Pons (tissue), 1 donor: ENCODE results near the gene DMRT2.

Experiments used
- DNase-seq: peaks from one replicate; pipeline ENCODE4 v3.0.0-alpha.2; 2016; ENCODE audit warnings: low spot score

Gene DMRT2

DNA sequence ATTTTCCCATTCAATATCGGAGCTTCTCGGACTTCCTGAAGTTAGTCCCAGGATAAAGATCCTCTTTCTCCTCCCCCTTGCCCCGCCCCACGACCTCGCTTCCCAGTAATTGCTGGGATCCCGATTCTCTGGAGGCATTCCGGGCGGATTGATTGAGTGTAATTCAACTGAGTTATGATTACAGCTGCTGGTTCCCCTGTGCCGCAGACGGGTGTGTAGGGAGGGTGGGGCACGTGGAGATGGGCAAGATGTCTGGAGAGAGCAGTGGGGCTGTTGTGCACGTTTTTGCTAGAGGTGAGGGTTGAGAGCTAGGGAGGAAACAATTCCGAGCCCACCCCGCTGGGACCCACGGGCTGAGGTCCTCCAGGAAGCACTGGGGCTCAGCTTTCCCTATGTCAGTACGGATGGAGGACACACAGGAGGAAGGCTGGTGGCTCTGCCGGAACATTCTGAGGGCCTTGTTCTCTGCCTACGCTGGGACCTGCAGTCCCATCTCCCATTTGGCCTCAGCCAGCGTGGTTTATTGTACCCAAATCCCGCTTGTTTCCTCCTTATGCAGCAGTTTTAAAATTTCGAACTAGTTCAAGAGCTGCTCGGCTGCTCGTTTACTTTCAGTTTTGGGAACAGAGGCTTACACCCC lies 2.4 kb upstream of the DMRT2 start:
- DNase-seq, result no peak

- no peak for DNase-seq
Observed at GRCh38 chr9:1048231-1048619, 1.9 kb upstream of the DMRT2 start.

- DNase-seq, result no peak
Observed at GRCh38 chr9:1048811-1049210, 1.3 kb upstream of the DMRT2 start.

DNA sequence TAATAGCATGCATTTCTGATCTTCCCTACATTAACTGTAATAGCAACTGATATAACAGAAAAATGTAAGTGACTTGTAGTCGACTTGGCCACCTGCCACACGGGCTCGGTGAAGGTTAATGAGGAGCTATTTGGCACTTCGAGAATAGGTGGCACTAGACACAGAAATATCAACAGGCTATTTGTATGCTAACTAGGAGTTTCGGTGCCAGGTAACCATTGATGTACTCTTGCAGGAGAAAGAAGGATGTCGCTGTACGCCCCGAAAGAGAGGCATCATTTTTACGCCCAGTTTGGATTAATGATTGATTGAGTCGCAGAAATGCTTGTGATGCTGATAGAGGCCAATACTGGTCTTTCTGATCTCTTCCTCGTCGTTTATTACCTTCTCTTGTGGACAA lies 516 bp upstream of the DMRT2 start:
- DNase-seq, result no peak

- no peak for DNase-seq
Observed at GRCh38 chr9:1051210-1051583, 1.0 kb downstream of the DMRT2 start.

- peak; percentile 63 for DNase-seq
Observed at GRCh38 chr9:1051584-1052275, 1.6 kb downstream of the DMRT2 start.

DNA sequence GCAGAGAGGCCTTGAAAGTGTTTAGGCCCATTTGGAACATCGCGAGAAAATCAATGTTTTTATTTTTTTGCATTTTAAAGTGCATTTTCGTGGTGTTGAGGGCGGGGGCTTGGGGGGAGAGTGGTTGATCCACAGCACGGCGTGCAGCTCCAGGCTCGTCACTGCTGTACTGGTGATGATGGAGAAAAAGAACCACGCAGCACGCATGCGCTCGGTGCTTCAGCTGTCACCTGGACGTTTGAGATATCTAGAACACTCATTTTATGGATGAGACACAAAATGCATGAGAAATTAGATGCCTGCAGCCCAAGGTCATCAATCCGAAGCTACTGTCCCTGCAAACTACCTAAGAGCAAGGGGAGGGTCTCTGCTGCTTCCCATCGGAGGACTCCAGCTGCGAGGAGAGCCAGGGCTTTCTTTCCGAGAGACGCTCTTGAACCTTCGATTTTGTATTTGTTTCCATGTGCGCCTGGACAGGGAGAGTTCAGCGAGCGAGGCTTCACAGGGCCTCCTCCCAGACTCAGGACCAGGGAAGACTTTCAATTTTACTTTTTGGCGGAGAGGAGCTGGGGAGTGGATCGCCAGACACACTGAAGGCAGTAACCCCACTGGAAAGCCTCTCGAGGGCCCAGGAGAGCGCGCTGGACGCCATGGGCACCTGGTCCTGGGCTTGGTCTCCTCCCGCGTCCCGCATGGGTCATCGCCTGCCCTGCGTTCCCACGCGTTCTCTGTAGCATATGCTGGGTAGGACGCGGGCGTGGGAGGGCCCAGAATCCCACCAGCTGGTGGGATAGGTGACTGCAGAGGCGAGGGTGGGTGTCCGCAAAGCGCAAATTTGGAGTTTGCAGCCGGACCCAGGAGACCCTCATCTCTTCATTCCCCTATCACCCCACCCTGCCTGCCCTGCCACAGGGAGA lies 2.5 kb downstream of the DMRT2 start:
- DNase-seq, result peak; percentile 17

DNA sequence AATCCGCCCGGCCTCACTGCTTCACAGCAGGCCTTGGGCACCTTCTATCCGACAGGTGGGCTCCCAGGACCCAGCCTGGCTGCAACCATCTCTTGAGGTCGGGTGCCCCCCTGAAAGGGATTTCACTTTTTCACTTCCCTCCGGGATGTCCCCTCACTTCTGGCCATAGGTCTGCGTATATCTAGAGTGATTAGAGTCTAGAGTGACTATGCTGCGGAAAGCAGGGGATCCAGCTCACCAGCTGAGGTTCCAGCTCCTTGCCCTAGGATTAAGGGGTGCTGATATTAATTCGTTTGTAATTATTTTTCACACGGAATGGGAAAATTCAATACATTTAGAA lies 3.1 kb downstream of the DMRT2 start:
- DNase-seq, result no peak

- peak; percentile 11 for DNase-seq
Observed at GRCh38 chr9:1053986-1054425, 3.8 kb downstream of the DMRT2 start.

GRCh38 chr9:1055166-1055565 lies 5.0 kb downstream of the DMRT2 start:
- peak; percentile 24 for DNase-seq

GRCh38 chr9:1057910-1058309 lies 7.8 kb downstream of the DMRT2 start:
- DNase-seq, result peak; percentile 98

DNA sequence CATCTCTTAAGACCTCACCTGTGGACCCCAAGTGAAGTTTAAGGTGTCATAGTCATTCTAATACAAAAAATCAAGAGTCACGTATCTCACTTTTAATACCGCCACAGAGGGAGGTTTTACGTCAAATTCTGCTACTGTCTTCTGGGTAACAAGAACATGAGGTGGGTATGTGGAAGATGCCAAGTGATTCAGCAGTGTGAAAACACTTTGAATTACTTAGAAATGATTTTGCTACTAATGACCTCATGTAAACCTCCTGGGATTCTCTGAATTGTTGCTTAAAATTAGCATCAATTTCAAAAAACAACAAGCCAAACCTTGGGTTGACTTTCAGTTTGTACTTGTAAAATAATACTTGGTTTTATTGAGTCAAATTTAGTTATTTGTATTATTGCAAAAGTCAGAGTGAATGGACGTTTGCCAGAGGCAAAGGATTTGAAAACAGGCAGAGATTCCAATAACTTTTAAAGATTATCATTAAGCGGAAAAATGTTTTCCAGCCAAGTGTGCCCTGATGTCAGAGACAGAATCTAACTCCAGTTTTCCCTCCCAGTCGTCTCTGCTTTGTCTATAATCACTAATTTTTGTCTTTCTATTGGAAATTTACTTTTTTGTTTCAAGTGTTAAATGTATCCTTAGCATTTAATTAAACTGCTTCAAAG lies 8.8 kb downstream of the DMRT2 start:
- DNase-seq, result no peak

GRCh38 chr9:1065130-1065529 lies 15.0 kb downstream of the DMRT2 start:
- DNase-seq, result no peak

DNA sequence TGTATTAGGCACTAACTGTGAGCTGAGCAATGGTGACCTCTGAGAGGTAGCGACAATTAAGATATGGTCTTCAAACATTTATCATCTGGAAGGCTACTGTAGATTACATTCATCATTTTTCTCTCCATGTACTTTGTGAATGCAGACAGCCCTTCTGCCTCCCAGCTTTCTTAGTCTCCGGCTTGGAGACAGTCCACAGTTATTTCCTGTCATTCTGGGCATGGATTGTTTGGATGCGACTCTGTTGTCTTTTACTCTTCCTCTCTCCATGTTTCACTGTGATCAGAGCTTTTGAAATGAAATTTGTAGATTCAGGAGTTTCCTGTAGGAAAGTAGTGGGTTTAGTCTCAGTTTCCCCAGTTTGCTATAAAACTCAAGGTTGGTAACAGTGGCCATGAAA lies 20.5 kb downstream of the DMRT2 start:
- no peak for DNase-seq

GRCh38 chr9:1071730-1072129 lies 21.6 kb downstream of the DMRT2 start:
- no peak for DNase-seq

DNA sequence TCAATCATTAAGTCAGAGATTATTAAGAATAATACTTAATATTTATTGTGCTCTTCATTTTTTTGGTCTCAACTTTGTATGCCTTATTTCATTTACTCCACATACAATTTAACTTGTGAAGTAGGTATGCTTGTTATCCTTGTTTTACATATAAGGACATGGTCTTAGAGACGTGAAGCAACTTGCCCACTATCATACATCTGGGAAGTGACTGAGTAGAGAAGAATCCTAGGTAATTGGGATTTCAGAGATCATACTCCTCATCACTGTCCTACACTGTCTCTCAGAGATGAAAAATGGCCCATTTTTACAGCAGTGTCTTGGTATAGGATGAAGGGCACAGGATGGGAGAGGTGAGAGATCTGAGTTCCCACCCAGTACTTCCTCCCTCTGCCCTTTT lies 23.3 kb downstream of the DMRT2 start:
- no peak for DNase-seq

DNA sequence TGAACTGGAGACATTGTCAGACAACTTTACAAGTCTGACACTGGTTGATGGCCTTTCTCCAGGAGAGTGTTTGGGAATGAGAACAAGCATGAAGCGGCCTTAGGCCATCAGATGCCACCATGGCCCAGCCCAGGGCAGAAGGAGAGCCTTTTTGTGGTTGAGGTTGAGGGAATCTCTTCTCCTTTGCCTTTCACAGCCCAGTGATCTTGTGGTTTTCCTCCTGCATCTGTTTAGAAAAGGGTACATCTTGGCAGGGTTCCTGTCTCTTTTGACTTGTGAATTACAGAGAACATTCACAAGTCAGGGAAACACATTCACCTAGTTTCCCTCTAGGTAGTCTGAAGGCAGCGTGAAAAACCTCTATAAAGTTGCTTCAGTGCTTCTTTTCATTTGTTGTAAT lies 27.5 kb downstream of the DMRT2 start:
- DNase-seq, result no peak

DNA sequence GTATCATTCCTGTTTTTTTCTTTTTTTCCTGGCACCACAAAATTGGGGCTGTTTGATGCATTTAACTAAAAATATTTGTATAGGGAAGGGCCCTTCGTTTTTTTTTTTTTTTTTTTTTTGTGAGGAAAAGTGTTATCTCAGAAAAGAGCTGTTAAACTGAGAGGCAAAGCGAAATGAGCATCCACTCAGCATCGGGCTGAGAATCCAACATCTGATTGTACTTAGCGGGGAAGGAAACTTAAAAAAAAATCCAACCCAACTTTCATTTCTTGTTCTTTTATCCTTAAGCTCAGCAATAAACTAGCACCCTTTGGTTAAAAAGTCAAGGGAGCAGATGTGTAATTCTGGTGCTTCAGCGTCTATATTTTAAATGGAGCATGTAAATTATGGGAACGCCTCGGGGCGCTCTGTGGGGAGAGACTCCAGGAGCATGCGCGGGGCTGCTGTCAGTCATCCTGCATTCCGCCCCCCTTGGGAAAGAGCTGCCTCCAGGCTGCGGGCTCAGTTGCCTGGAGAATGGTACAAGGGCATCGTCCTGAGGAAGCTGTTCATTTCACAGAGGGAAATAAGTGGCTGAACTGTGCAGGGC lies 33.3 kb downstream of the DMRT2 start:
- DNase-seq, result peak; percentile 80

DNA sequence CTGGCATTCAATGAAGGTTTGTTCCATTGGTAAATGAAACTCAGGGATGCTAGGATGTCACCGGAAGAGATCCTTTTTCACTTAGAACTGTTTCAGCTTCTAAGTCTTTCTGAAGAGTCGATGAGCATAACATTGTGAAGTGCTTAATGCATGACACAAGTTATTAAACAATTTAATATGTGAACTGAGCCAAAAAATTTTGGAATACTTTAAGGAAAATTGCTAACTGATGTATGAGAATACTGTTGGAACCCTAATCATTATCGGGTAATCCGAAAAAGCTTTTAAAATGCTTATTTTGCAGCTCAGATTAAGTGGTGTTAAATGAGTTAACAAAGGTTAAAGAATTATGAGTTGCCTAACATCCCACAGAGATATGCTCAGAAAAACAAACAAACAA lies 34.9 kb downstream of the DMRT2 start:
- DNase-seq, result no peak

GRCh38 chr9:1086517-1086916 lies 36.4 kb downstream of the DMRT2 start:
- DNase-seq, result no peak

DNA sequence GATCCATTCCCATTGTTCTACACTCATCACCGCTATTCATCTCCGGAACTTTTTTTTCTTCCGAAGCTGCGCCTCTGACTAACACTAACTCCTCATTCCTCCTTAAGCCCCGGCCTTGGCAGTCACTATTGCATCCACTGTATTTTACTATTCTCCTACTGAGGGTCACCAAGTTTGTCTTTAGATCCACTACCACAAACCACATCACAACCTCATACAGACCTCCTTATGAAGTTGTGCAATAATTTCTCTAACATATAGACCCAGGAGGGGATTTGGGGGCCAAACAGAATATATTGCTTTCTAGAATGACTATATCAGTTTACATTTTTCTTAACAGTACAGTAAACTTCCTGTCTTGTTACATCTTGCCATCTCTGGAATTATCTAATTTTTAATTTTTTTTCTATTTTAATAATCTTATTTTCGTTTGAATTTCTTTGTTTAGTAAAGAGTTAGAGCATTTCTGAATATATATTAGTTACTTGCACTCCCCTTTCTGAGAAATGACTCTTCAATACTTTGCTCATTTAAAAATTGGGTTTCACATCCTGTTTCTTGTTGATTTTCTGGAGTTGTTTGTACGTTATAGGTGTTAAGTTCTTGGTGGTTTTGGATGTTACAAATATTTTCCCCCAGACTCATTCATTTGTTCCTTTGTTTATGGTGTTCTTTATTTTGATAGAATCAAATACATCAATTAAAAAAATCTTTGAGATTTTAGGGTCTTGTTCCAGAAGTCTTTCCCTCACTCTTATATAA lies 37.1 kb downstream of the DMRT2 start:
- DNase-seq, result no peak
